Activated CD4-positive, alpha-beta memory T cell treated with anti-CD3 and anti-CD28 coated beads for 36 hours (primary cell): ENCODE results near the gene TSC1. TPM values are rescaled to one million over a fixed set of nuclear protein-coding genes. Genes with fewer than 3 reads are reported as not detected.

ENCODE experiments used
- CTCF ChIA-PET: fragments of 350-600 bp; sonication (Branson Sonifier 250); formaldehyde crosslinking; loops from one replicate; lab custom pipeline; 2021; ENCODE audit warnings: antibody characterized with exemption, inconsistent platforms; lab: Charles Lee
- POLR2A ChIA-PET: fragments of 350-600 bp; sonication (Branson Sonifier 250); formaldehyde crosslinking; loops from one replicate; lab custom pipeline; 2021; ENCODE audit warnings: antibody characterized with exemption; lab: Charles Lee
- DNase-seq: peaks from one replicate; pipeline ENCODE4 v3.0.0-alpha.2; 2020
- H3K27ac Mint-ChIP-seq: one replicate; pipeline ENCODE4 v1.8.0; 2021; ENCODE audit warnings: mixed read lengths
- H3K27me3 Mint-ChIP-seq: one replicate; pipeline ENCODE4 v1.8.0; 2021; ENCODE audit warnings: mixed read lengths
- H3K36me3 Mint-ChIP-seq: one replicate; pipeline ENCODE4 v1.8.0; 2021; ENCODE audit warnings: mixed read lengths
- H3K4me1 Mint-ChIP-seq: one replicate; pipeline ENCODE4 v1.8.0; 2021; ENCODE audit warnings: low read depth, mixed read lengths
- H3K4me3 Mint-ChIP-seq: one replicate; pipeline ENCODE4 v1.8.0; 2021; ENCODE audit warnings: mild to moderate bottlenecking, mixed read lengths
- H3K9me3 Mint-ChIP-seq: one replicate; pipeline ENCODE4 v1.8.0; 2021; ENCODE audit warnings: mixed read lengths
- intact Hi-C: fragments of 100-400 bp; cut with micrococcal nuclease; formaldehyde crosslinking; loops from one replicate; pipeline ENCODE4 v1.15.1; 2023
- total RNA-seq, 2 experiments: library from RNA; stranded (reverse); gene quantifications; one replicate each; pipeline ENCODE4 v1.2.3, GENCODE V29; 2021

The TSC1 gene
- total RNA-seq, 2 experiments from 2014 or later = 19.6 to 23.6 TPM

DNA sequence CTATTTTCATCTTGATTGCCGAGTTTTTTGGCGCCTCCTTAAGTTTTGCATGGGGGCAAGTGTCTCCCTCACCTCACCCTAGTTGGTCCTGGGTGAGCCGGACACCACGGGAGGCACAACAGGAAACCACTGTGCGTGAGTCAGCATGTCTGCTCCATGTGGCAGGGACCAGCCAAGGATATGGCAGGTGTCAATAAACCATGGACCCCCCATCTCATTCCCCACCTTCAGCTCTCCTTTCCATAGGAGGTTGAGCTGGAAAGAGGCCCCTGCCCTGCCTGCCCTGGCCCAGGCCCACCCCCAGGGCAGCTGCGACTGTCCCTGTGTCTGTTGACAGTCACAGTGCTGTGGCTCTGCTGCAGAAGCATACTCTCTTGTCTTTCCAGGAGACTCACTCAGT is 62.6 kb downstream of the TSC1 start:
- Mint-ChIP-seq H3K4me1 (peaks cover 16% of the 10 kb centered on the region), H3K9me3 (no peaks in the 10 kb centered on the region), H3K4me3 (no peak overlapping the region), H3K36me3 (no peaks in the 10 kb centered on the region), H3K27ac (no peak overlapping the region), H3K27me3 (no peaks in the 10 kb centered on the region)
- ChIA-PET CTCF (interaction anchor here (1.0 to 1.2 kb wide), 2 partner anchors 21 to 23 kb away, joined by 3 to 4 read pairs; no protein-coding TSS in a partner anchor), POLR2A (no interaction called here)
- DNase-seq = no peak
- intact Hi-C loops = no loop called here

DNA sequence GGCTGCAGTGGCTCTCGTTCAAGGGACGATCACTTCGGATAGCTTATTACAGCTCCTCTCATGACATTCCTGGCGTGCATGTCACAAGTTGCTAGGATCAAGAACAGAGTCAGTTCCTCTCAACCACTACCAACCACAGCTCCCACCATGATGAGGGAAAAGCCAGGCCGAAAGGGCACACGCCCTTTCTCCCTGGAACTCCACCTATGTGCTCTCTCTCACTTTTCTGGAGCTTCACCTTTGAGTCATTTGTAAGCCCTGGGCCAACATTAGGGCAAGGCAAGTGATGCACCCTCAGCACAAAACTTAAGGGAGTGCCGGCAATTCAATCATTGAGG is 64.1 kb downstream of the TSC1 start:
- POLR2A ChIA-PET = no interaction called here

DNA sequence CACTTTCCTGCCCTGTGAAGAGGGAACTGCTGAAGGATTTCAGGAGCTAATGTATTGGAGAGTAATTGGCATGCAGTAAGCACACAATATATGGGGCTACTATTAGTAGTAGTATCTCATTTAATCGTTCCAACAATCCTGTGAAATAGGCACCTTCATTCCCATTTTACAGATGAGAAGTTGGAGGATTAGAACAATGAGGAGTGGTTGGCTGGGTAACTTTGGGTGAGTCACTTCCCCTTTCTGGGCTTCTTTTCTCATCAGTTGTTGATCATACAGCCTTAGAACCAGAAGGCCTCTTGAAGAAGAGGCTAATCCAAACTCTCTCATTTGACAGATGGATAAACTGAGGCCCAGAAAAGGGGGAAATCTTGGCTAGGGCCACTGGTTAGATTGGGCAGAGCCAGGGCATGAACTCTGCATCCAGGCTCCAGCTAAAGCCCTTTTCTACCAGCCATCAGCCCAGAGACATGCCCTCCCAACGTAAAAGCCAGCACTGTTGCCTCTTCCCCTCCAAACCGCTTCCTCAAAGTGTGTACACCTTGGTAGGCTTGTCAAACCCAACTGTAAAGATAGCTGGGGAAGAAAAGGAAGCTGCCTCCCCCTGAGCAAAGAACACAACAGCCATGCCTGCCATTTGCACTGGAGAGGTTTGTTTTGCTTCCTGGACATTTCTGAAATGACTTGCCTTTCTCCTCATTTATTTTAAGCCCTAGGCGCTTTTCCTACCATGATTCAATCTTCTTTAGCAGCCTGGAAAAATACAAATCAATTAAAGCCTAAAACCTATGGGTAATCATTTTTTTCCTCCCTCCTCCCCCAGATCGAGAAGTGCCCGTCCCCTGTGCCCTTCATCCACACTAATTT is 64.7 kb downstream of the TSC1 start:
- Mint-ChIP-seq H3K4me1 (peaks cover 16% of the 10 kb centered on the region), H3K4me3 (peak overlapping the region; percentile 73), H3K27me3 (no peaks in the 10 kb centered on the region), H3K27ac (no peak overlapping the region), H3K9me3 (no peaks in the 10 kb centered on the region), H3K36me3 (no peaks in the 10 kb centered on the region)
- intact Hi-C loops = loop anchor here (2.0 kb wide), 1 partner anchor 65 kb away; the partner anchor contains the start of gene TSC1
- CTCF ChIA-PET = interaction anchor here (0.8 to 1.3 kb wide), 2 partner anchors 22 to 45 kb away, joined by 4 to 7 read pairs; no protein-coding TSS in a partner anchor
- POLR2A ChIA-PET = no interaction called here
- no peak for DNase-seq

More for the DNA sequence above, 64.1 kb downstream of the TSC1 start:
- Mint-ChIP-seq H3K27me3 (no peaks in the 10 kb centered on the region), H3K36me3 (no peaks in the 10 kb centered on the region), H3K9me3 (no peaks in the 10 kb centered on the region), H3K27ac (no peak overlapping the region), H3K4me1 (peaks cover 16% of the 10 kb centered on the region), H3K4me3 (no peak overlapping the region)
- intact Hi-C loops = no loop called here
- no peak for DNase-seq
- CTCF ChIA-PET = interaction anchor here (0.7 to 0.8 kb wide), 2 partner anchors 19 to 44 kb away, joined by 4 read pairs; no protein-coding TSS in a partner anchor

DNA sequence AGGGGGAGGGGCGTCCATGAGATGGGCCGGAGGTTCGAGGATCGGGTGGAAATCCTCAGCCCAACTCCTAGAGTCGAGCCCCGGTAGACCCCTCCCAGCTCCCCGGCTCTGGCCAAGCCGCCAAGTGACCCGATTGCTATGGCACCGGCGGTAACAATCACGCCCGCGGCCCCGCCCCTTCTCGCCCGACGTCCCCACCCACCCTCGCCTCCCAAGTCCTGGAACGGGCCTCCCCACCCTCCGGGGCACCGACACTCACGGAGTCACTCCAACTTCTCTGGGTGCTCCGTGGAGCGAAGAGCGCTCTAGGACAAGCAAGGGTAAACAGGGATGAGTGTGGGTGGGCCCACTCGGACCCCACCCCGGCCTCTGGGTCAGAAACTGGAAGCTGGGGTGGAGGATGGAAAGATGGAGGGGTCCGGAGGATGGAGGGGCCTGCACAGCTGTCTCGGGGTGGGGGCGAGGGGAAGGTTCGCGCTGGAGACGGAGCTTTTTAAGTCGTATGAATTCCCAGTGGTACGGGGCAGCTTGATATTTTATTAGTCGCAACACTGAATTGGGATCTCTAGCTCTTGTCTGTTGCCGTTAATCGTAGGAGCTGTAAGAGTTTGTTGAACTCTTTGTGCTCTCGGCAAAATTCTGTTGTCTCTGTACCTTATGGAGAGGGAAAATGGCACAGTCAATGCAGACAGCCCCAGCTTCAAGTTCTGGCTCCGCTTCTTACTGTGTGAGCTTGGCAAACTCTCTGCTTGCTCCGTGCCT is 65.5 kb downstream of the TSC1 start, which contains the start of gene SPACA9:
SPACA9 (plus strand) TSS at position 204 of the 762 bp plus-strand sequence. CDS start 5,050 bp downstream, outside the sequence.
- Mint-ChIP-seq H3K4me1 (peaks cover 17% of the 10 kb centered on the region), H3K27me3 (no peaks in the 10 kb centered on the region), H3K4me3 (peak within 1 kb of the TSS; percentile 73), H3K27ac (peak within 1 kb of the TSS; percentile 8), H3K36me3 (no peaks in the 10 kb centered on the region), H3K9me3 (no peaks in the 10 kb centered on the region)
- DNase-seq = peak; percentile 53
- CTCF ChIA-PET = interaction anchor here (0.5 to 1.3 kb wide), 2 partner anchors 23 to 110 kb away, joined by 3 to 7 read pairs; no protein-coding TSS in a partner anchor
- intact Hi-C loops = loop anchor here (2.0 kb wide), 1 partner anchor 66 kb away; the partner anchor contains the start of gene TSC1
- POLR2A ChIA-PET = interaction anchor here (1.3 kb wide), 1 partner anchor 209 kb away, joined by 5 read pairs; the partner anchor contains the start of genes DDX31 and GTF3C4

DNA sequence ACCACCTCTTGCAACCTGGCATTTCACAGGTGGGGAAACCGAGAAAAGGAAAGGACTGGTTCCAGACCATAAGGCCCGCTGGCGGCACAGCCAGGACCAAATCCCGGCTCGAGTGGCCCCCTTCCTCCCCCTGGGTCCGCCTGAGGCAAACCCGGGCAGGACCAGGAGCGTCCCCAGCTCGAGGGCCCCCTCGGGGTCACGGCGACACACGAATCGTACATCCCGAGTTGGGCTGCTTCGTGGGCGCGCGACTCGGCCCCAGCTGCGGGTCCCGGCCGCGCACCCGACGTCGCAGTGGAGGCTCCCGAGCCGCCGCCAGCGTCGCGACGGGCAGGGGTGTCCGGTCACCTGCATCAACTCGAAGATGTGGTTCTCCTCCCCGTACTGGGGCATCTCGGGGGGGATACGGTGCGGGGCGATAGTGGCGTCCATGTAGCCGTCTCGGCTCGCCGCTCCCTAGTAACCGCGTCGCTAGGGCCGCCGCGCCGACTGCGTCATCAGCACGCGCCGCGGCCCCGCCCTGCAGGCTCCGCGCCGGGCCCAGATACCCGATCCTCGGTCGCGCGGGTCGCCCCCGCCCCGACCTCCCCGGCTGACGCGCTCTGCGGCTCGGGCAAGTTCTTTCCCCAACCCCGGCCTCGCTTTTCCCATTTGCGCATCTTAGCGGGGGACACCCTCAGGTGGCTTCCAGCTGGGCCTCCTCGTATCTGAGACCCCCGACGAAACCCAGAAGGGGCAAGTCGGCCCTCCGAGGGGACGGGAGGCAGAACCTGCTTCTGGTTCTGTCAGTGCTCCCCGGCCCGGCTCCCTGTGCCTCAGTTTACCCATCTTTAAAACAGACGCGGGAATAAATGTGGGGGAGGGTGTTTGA is 66.4 kb downstream of the TSC1 start, which contains the start of gene AK8:
AK8 (minus strand) TSS at position 461 of the 871 bp plus-strand sequence; CDS start at position 432, 29 bp downstream.
- CTCF ChIA-PET = interaction anchor here (1.0 to 1.6 kb wide), 5 partner anchors 22 to 144 kb away, joined by 3 to 7 read pairs (median 3); no protein-coding TSS in a partner anchor
- peak; percentile 83 for DNase-seq
- peak within 1 kb of the TSS; percentile 73 for H3K4me3 Mint-ChIP-seq
- H3K4me1 Mint-ChIP-seq = peaks cover 25% of the 10 kb centered on the region
- intact Hi-C loops = loop anchor here (2.0 kb wide), 1 partner anchor 67 kb away; the partner anchor contains the start of gene TSC1
- POLR2A ChIA-PET = interaction anchor here (0.6 to 1.3 kb wide), 2 partner anchors 62 to 208 kb away, joined by 4 to 5 read pairs; partner anchors contain the start of genes DDX31 and GTF3C4
- no peaks in the 10 kb centered on the region for H3K27me3 Mint-ChIP-seq
- no peaks in the 10 kb centered on the region for H3K9me3 Mint-ChIP-seq
- no peaks in the 10 kb centered on the region for H3K36me3 Mint-ChIP-seq
- H3K27ac Mint-ChIP-seq = peak within 1 kb of the TSS; percentile 8

DNA sequence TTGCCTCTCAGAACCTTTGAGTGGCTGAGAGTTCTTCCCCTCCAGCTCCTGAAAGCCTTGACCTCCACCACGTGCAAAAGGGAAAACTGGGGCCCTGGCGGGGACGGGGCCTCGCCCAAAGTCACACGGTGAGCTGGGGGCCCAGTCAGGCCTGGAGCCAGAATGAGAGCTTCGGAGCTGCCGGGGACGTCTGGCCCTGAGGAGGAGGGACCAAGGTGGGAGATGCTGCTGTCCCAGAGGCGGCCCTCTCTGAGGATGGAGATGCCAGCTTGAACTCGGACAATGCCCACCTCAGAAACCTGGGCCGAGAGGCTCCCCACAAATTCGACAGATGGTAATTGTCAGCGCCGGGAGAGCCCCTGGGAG is 67.0 kb downstream of the TSC1 start:
- intact Hi-C loops = no loop called here
- no peak for DNase-seq
- Mint-ChIP-seq H3K27me3 (no peaks in the 10 kb centered on the region), H3K9me3 (no peaks in the 10 kb centered on the region), H3K4me1 (peaks cover 22% of the 10 kb centered on the region), H3K27ac (no peak overlapping the region), H3K36me3 (no peaks in the 10 kb centered on the region), H3K4me3 (peak overlapping the region; percentile 62)
- ChIA-PET POLR2A (interaction anchor here (0.6 kb wide), 1 partner anchor 63 kb away, joined by 4 read pairs; no protein-coding TSS in a partner anchor), CTCF (interaction anchor here (1.0 to 1.6 kb wide), 4 partner anchors 23 to 145 kb away, joined by 3 to 4 read pairs (median 3); no protein-coding TSS in a partner anchor)

DNA sequence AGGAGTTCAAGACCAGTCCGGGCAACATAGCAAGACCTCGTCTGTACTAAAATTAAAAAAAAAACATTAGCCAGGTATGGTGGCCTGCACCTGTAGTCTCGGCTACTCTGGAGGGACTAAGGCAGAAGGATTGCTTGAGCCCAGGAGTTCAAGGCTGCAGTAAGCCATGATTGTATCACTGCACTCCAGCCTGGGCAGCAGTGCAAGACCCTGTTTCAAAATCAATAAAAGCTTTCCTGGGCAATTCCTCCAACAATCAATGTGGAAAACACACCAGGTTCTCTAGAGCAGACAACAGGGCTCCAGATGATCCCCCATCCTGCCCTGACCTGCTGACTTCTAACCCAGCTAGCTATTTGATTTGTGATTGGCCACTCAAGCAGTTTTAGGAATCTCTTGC is 67.6 kb downstream of the TSC1 start:
- H3K27ac Mint-ChIP-seq = no peak overlapping the region
- no peaks in the 10 kb centered on the region for H3K27me3 Mint-ChIP-seq
- peaks cover 22% of the 10 kb centered on the region for H3K4me1 Mint-ChIP-seq
- DNase-seq = no peak
- peak overlapping the region; percentile 62 for H3K4me3 Mint-ChIP-seq
- H3K36me3 Mint-ChIP-seq = no peaks in the 10 kb centered on the region
- ChIA-PET POLR2A (no interaction called here), CTCF (interaction anchor here (1.0 to 1.6 kb wide), 4 partner anchors 23 to 145 kb away, joined by 3 to 4 read pairs (median 3); no protein-coding TSS in a partner anchor)
- H3K9me3 Mint-ChIP-seq = no peaks in the 10 kb centered on the region
- intact Hi-C loops = no loop called here

DNA sequence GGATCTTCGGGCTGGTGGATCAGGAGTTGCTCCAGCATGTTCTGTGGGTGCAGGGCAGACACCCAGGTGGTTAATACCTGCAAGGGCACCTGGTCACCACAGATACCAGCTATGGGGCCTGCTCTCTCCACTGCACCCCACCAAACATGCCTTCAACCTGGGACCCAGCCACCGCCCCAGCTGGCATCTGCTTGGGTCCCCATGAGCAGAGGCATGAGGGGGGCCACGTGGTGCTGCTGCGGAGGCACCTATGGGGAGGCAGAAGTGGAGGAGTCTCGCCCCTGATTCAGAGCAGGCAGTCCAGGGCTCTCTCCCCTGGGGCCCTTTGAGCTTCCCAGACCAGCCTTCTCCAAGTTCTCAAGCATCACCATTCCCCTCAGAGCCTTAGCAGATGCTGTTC is 69.3 kb downstream of the TSC1 start:
- Mint-ChIP-seq H3K36me3 (no peaks in the 10 kb centered on the region), H3K27ac (no peak overlapping the region), H3K9me3 (no peaks in the 10 kb centered on the region), H3K4me1 (peaks cover 26% of the 10 kb centered on the region), H3K4me3 (no peak overlapping the region), H3K27me3 (no peaks in the 10 kb centered on the region)
- no peak for DNase-seq
- ChIA-PET CTCF (interaction anchor here (1.2 to 3.6 kb wide), 2 partner anchors 27 to 106 kb away, joined by 3 to 14 read pairs; no protein-coding TSS in a partner anchor), POLR2A (no interaction called here)
- intact Hi-C loops = no loop called here

DNA sequence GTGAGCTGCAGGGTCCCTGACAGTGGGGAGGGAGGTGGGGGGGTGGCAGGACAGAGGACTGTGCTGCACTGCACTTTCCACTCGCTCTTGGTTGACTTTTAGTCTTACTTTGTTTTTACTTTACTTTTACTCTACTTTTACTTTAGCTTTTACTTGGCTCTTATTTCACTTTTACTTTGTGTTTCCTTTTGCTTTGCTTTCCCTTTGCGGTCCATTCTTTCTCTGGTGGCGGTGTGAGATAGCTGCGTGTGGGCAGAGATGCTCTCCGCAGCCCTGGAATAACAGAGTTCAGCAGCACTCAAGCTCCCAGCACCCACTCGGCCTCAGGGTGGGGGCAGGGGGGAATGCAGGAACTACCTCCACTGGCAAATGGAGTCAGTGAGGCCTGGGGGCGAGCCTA is 71.0 kb downstream of the TSC1 start:
- intact Hi-C loops = no loop called here
- POLR2A ChIA-PET = interaction anchor here (0.6 kb wide), 1 partner anchor 27 kb away, joined by 4 read pairs; no protein-coding TSS in a partner anchor
- peaks cover 19% of the 10 kb centered on the region for H3K4me1 Mint-ChIP-seq
- peak overlapping the region; percentile 57 for H3K4me3 Mint-ChIP-seq
- no peaks in the 10 kb centered on the region for H3K36me3 Mint-ChIP-seq
- no peaks in the 10 kb centered on the region for H3K27me3 Mint-ChIP-seq
- CTCF ChIA-PET = interaction anchor here (0.9 to 3.6 kb wide), 2 partner anchors 24 to 29 kb away, joined by 3 to 14 read pairs; no protein-coding TSS in a partner anchor
- peak overlapping the region; percentile 85 for H3K27ac Mint-ChIP-seq
- DNase-seq = peak; percentile 60
- no peaks in the 10 kb centered on the region for H3K9me3 Mint-ChIP-seq

DNA sequence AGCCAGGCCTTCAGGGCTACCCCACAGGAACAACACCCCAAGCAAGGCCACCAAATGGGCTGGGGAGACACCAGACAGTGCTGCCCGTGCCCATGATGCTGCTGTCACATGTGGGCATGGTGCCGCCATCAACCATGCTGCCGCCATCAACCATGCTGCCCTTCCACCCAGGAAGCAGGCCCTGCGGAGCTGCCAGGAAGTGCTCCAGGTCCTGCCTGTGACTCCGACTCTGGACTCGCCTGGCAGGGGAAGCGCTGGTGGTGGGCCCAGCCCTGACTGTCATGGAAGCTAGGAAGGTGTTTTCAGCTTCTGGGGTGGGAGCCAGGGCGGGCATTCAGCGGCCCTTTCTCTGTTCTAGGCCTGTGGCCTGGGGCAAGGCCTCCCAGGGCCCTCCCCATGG is 75.2 kb downstream of the TSC1 start:
- Mint-ChIP-seq H3K4me3 (no peak overlapping the region), H3K4me1 (peaks cover 16% of the 10 kb centered on the region), H3K27ac (no peak overlapping the region), H3K9me3 (no peaks in the 10 kb centered on the region), H3K27me3 (no peaks in the 10 kb centered on the region), H3K36me3 (no peaks in the 10 kb centered on the region)
- intact Hi-C loops = no loop called here
- ChIA-PET CTCF (no interaction called here), POLR2A (interaction anchor here (0.5 kb wide), 1 partner anchor 121 kb away, joined by 3 read pairs; no protein-coding TSS in a partner anchor)
- no peak for DNase-seq
